GM13976 (cell line): ENCODE results near the gene CDH22.

Experiments
- DNase-seq: peaks from one replicate; pipeline ENCODE4 v3.0.0; 2012; ENCODE audit warnings: low spot score
- in situ Hi-C: fragments of 300-500 bp; cut with MboI; formaldehyde crosslinking; loops from one replicate; pipeline ENCODE4 v1.12.0; 2022; ENCODE audit warnings: low sequenced_read_pairs, mixed read lengths, inconsistent platforms; ENCODE audit not compliant: unreplicated experiment
- TF ChIP-seq, protein P1 (sequence below): IDR thresholded peaks from 2 replicates; pipeline ENCODE4 v1.5.1; 2012; ENCODE audit warnings: borderline replicate concordance, mild to moderate bottlenecking; ENCODE audit not compliant: insufficient read depth; ENCODE audit errors: extremely low read depth, missing control alignments, control extremely low read depth

CDH22 gene

DNA sequence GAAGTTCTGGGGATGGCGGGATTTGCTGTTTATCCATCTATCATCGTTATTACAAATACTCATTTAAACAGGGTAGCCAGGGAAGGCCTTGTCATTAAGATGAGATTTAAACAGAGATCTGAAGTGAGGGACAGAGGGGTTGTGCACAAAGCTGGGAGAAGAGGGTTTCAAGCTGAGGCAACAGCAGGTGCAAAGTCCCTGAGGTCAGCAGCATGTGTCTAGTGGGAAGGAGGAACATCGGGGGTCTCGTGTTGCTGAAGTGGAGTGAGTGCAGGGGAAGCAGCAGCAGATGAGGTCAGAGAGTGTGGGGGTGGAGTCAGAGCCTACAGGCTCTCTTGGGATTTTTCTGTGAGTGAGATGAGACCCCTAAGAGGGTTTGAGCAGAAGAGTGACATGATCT, 52.0 kb downstream of the CDH22 start:
- no peak for DNase-seq
- TF ChIP-seq, protein P1, sequence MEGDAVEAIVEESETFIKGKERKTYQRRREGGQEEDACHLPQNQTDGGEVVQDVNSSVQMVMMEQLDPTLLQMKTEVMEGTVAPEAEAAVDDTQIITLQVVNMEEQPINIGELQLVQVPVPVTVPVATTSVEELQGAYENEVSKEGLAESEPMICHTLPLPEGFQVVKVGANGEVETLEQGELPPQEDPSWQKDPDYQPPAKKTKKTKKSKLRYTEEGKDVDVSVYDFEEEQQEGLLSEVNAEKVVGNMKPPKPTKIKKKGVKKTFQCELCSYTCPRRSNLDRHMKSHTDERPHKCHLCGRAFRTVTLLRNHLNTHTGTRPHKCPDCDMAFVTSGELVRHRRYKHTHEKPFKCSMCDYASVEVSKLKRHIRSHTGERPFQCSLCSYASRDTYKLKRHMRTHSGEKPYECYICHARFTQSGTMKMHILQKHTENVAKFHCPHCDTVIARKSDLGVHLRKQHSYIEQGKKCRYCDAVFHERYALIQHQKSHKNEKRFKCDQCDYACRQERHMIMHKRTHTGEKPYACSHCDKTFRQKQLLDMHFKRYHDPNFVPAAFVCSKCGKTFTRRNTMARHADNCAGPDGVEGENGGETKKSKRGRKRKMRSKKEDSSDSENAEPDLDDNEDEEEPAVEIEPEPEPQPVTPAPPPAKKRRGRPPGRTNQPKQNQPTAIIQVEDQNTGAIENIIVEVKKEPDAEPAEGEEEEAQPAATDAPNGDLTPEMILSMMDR: no peak
- in situ Hi-C loops: no loop called here

DNA sequence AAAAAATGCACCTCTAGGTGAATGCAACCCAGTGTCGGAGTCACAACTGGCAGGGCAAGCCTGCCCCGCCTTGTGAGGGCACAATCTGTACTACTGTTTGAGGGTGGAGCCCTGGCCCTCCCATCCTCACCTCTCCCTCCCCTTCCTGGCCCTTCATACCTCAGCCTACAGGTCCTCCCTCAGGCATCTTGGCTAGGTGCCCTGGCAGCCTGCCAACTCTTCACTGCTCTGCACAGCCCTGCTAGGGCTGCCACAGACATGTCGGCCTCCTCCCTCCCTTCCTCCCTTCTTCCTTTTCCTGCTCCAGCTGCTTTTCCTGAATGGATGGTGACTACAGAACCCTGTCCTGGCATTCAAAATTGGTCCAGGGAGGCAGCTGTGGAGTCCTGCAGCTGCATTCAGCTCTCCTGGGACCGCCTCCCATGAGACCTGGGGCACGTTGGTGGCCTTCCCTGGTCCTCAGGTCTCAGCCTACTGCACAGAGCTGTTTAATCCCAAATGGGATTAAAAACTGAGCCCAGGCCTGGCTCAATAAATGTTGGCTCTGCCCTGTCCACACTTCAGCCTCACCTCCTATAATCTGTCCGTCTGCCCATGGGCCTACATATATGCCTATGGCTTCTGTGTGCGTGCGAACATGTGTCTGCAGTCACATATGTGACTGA, 52.7 kb downstream of the CDH22 start:
- in situ Hi-C loops: no loop called here
- TF ChIP-seq, protein P1: no peak
- DNase-seq: no peak

DNA sequence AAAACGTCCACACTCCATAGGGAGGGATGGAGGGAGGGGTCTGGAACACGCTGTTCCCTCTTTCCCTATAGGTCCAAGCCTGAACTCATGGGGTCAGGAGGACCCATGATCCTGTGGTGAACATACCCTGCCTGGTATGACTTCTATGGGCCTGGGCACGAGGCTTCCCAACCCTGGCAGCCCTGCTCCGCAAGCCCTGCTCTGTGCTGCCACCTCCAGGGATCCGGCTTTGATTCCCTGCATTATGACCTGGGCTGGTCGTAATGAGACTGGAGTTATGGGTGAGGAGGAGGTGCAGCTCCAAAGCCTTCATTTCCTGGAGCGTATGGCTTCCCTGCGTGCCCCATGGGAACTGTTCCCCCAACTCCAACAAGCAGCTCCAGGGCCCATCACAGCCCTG, 54.9 kb downstream of the CDH22 start:
- no peak for DNase-seq
- TF ChIP-seq, protein P1: no peak
- in situ Hi-C loops: no loop called here

DNA sequence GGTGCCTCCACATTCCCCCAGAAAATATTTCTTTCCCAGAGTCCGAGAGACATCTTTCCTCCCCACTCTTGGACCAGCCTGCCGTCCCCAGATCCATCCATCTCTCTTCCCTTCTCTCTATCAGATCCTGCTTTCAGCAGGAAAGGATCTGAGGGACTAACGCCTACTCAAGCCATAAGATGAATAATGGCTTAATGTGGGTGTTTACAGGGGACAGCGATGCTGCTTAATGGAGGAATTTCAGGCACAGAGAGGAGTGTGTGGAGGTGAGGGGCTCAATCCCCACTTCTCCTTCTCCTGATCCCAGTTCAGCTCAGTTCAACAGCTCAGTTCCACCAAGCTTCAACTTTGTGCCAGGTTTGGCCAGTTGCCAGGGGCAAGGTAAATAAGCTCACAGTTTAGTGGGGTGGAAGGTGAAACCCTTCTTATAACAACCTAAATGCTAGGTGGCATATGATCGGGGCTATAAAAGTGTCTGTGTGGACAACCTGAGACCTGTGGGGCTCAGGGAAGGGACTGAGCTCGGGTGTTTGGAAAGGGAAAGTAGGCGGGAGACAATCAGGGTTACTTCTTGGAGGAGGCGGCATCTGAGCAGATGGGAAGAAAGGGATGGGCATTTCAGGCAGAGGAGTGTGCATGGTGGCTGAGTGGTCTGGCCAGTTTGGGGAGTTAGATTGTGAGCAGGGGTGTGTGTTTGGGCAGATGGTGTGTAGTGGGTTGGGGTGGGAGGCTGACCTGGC, 55.8 kb downstream of the CDH22 start:
- DNase-seq: no peak
- TF ChIP-seq, protein P1: no peak
- in situ Hi-C loops: no loop called here

DNA sequence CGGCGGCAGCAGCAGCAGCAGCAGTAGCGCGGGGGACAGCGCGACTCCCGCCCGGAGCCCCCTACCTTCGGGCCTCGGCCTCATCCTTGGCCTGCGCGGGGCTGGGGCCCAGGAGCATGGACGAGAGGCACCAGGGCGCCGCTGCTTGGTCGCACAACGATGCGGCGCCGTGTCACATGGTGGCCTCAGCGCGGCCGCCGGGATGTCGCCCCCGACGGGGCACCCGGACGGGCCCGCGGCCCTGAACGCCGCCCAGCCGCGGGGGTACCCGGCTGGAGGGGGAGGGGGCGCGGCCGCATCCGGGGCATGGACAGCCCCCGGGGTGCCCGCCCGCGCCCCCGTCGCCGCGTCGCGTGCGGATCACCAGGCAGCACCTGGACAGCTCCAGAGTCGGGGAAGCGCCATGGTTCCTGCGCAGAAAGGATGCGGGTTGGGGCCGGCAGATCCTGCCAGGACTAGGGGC, 57.1 kb downstream of the CDH22 start:
- no peak for DNase-seq
- TF ChIP-seq, protein P1: no peak
- in situ Hi-C loops: no loop called here

DNA sequence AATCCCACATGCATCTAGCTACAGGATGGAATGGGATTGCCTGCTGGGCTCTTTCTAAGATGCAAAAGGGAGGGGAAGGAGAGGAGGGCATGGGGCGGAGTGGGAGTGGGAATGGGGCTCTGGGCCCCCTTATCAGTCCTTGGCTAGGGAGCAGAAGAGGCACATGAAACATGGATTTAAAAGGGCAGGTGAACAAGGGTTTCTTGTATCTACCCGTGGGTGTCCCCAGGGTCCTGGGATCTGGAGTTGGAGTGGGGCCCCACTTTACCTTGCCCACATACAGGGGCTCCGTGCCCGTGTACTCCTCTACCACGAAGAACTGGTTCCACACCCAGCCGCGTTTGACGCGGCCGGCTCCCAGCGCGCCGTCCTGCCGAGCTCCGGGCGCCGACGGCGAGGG, 57.5 kb downstream of the CDH22 start:
- TF ChIP-seq, protein P1: no peak
- in situ Hi-C loops: no loop called here
- no peak for DNase-seq
